Sigmoid colon (tissue), 3 donors: Measurements from ENCODE around the gene OR13C5.

Source experiments
- CTCF ChIP-seq, 4 experiments: fragments of 450-650 bp in 3 of 4; fragments of 200-600 bp in 1 of 4; IDR thresholded peaks; one replicate each; pipeline ENCODE4 v1.5.1; 2016 to 2019; ENCODE audit warnings: antibody characterized with exemption in 4 of 4, mild to moderate bottlenecking in 3 of 4, moderate library complexity in 2 of 4
- POLR2A ChIP-seq, 2 donors: fragments of 450-650 bp; IDR thresholded peaks; one replicate each; pipeline ENCODE4 v1.6.1; 2016; ENCODE audit warnings: antibody characterized with exemption in 2 of 2, mild to moderate bottlenecking in 2 of 2, moderate library complexity in 2 of 2

GRCh38 chr9:104606152-104606551, 6.9 kb upstream of the OR13C5 start:
- TF ChIP-seq CTCF (IDR thresholded peaks at IDR 0.05) = no peak
- TF ChIP-seq POLR2A (IDR thresholded peaks at IDR 0.05) = no peak
